Left lung (tissue), 10 donors: ENCODE data around the gene PPARA. TPM values are rescaled to one million over a fixed set of nuclear protein-coding genes. Genes with fewer than 3 reads are reported as not detected.

Experiments
- ATAC-seq: fragments of 200-7000 bp; cut with Tn5 transposase; one replicate; pipeline ENCODE4 v1.9.1; 2020; ENCODE audit warnings: moderate library complexity
- DNase-seq, 4 donors: peaks; one replicate each; pipeline ENCODE4 v3.0.0-alpha.2; 2013 to 2020
- H3K27ac ChIP-seq, 2 donors: fragments of 200-600 bp; sonication (generic) in 1 of 2; one replicate each; pipeline versions ENCODE4 v1.5.0 to v1.8.0; 2020 to 2021
- H3K27me3 ChIP-seq, 2 donors: fragments of 200-600 bp; sonication (generic) in 1 of 2; one replicate each; pipeline versions ENCODE4 v1.5.0 to v1.8.0; 2020 to 2021
- H3K36me3 ChIP-seq, 2 donors: fragments of 200-600 bp; sonication (generic) in 1 of 2; one replicate each; pipeline versions ENCODE4 v1.5.0 to v1.8.0; 2020 to 2021
- H3K4me1 ChIP-seq, 2 donors: fragments of 200-600 bp; one replicate each; pipeline ENCODE4 v1.8.0; 2021
- H3K4me3 ChIP-seq, 2 donors: fragments of 200-600 bp; sonication (generic) in 1 of 2; one replicate each; pipeline versions ENCODE4 v1.5.0 to v1.8.0; 2020 to 2021; ENCODE audit warnings: mild to moderate bottlenecking in 1 of 2
- H3K9me3 ChIP-seq, 2 donors: fragments of 200-600 bp; sonication (generic) in 1 of 2; one replicate each; pipeline versions ENCODE4 v1.5.0 to v1.8.0; 2020 to 2021
- CTCF ChIP-seq, 2 donors: fragments of 200-600 bp; sonication (generic) in 1 of 2; IDR thresholded peaks; one replicate each; pipeline versions ENCODE4 v1.5.0 to v1.8.0; 2021; ENCODE audit warnings: antibody characterized with exemption in 2 of 2
- intact Hi-C, 2 donors: fragments of 100-400 bp; cut with DNase I; formaldehyde crosslinking; loops; one replicate each; pipeline versions ENCODE4 v1.11.2 to v1.14.2; 2022
- polyA plus RNA-seq, 6 donors: library from polyadenylated mRNA; unstranded; fragments of 120-200 nt; gene quantifications; one replicate each; pipeline ENCODE4 v1.2.1, GENCODE V29; 2013; ENCODE audit not compliant: insufficient read length in 6 of 6
- total RNA-seq, 2 donors: library from RNA; stranded (reverse); fragmentation: NEBNext Ultra II Directional; extraction: Animal tissue kit (Norgen Biotek cat#: 25700); gene quantifications; one replicate each; pipeline ENCODE4 v1.2.1, GENCODE V29; 2021
- donor health status: DM: no; HTN: yes; CAD: no.
- donor health status: DM: no; HTN: no; CAD: no.

PPARA gene
- total and polyA plus RNA-seq, 8 donors = 13.8 to 22.3 (median 15.8) TPM

GRCh38 chr22:46134111-46134705 lies 16.1 kb upstream of the PPARA start:
- TF ChIP-seq CTCF (IDR thresholded peaks at IDR 0.05) = no peak
- peaks cover 2 to 13% of the 10 kb centered on the region in 2 donors for H3K4me1 ChIP-seq
- ATAC-seq = no peak
- H3K36me3 ChIP-seq = no peaks in the 10 kb centered on the region
- H3K9me3 ChIP-seq = no peaks in the 10 kb centered on the region
- no peaks in the 10 kb centered on the region for H3K27me3 ChIP-seq
- H3K4me3 ChIP-seq = no peak overlapping the region
- H3K27ac ChIP-seq = no peak overlapping the region
- peak in 1 of 4 donors; percentile 55 for DNase-seq
- intact Hi-C loops = no loop called here

- peak in 1 of 4 donors; percentile 49 for DNase-seq
- H3K4me3 ChIP-seq = no peak overlapping the region
- no peak overlapping the region for H3K27ac ChIP-seq
- no peaks in the 10 kb centered on the region for H3K36me3 ChIP-seq
- intact Hi-C loops = no loop called here
- H3K4me1 ChIP-seq = no peaks in the 10 kb centered on the region
- ATAC-seq = no peak
- no peaks in the 10 kb centered on the region for H3K9me3 ChIP-seq
- no peak for TF ChIP-seq CTCF (IDR thresholded peaks at IDR 0.05)
- no peaks in the 10 kb centered on the region for H3K27me3 ChIP-seq
These were observed 14.5 kb upstream of the PPARA start for GRCh38 chr22:46135611-46136485.

GRCh38 chr22:46136486-46137217 lies 13.7 kb upstream of the PPARA start:
- Histone ChIP-seq H3K27me3 (no peaks in the 10 kb centered on the region), H3K4me1 (no peaks in the 10 kb centered on the region), H3K36me3 (no peaks in the 10 kb centered on the region), H3K27ac (no peak overlapping the region), H3K4me3 (no peak overlapping the region), H3K9me3 (no peaks in the 10 kb centered on the region)
- ATAC-seq (no peak), DNase-seq (peak in 1 of 4 donors; percentile 67)
- no peak for TF ChIP-seq CTCF (IDR thresholded peaks at IDR 0.05)
- intact Hi-C loops = no loop called here

GRCh38 chr22:46137218-46137766 lies 13.0 kb upstream of the PPARA start:
- no peak for TF ChIP-seq CTCF (IDR thresholded peaks at IDR 0.05)
- no peak overlapping the region for H3K4me3 ChIP-seq
- H3K36me3 ChIP-seq = no peaks in the 10 kb centered on the region
- H3K9me3 ChIP-seq = no peaks in the 10 kb centered on the region
- intact Hi-C loops = no loop called here
- H3K27me3 ChIP-seq = no peaks in the 10 kb centered on the region
- DNase-seq = peak in 1 of 4 donors; percentile 44
- H3K27ac ChIP-seq = no peak overlapping the region
- no peak for ATAC-seq
- no peaks in the 10 kb centered on the region for H3K4me1 ChIP-seq
